Measurements from ENCODE around the gene HPCAL1. TPM values are rescaled to one million over a fixed set of nuclear protein-coding genes. Genes with fewer than 3 reads are reported as not detected.
"Not testable (repeated sequence)": the region's sequence is repeated elsewhere in the genome, so short reads cannot be mapped to it uniquely, and the experiment has no call there.

Gene HPCAL1
- total RNA-seq, 2 experiments from 2014 or later: 85.0 to 85.7 TPM

GRCh38 chr2:10446631-10447030, 143.9 kb downstream of the HPCAL1 start:
- ChIA-PET POLR2A (interaction anchor here (0.8 to 1.9 kb wide), 4 partner anchors 7 to 323 kb away, joined by 3 to 7 read pairs (median 6); no protein-coding TSS in a partner anchor), CTCF (interaction anchor here (0.8 to 3.1 kb wide), 4 partner anchors 11 to 322 kb away, joined by 3 to 18 read pairs (median 3); partner anchors contain the start of gene HPCAL1)

GRCh38 chr2:10447300-10447894, 144.7 kb downstream of the HPCAL1 start:
- POLR2A ChIA-PET: interaction anchor here (0.6 to 2.0 kb wide), 9 partner anchors 8 to 604 kb away, joined by 3 to 7 read pairs (median 5); partner anchors contain the start of gene TAF1B
- CTCF ChIA-PET: interaction anchor here (0.8 to 1.7 kb wide), 5 partner anchors 13 to 323 kb away, joined by 3 to 5 read pairs (median 3); partner anchors contain the start of gene HPCAL1

GRCh38 chr2:10447895-10448575, 145.3 kb downstream of the HPCAL1 start, which contains the start of gene ODC1:
TSS of gene ODC1 (minus strand) at chr2:10448327. CDS start at chr2:10445032, 3,295 bp downstream.
- ChIA-PET POLR2A (interaction anchor here (0.6 to 2.0 kb wide), 9 partner anchors 9 to 604 kb away, joined by 3 to 7 read pairs (median 3); partner anchors contain the start of gene TAF1B), CTCF (interaction anchor here (0.6 to 1.7 kb wide), 4 partner anchors 11 to 40 kb away, joined by 3 to 5 read pairs (median 3); no protein-coding TSS in a partner anchor)

GRCh38 chr2:10448576-10449485, 146.1 kb downstream of the HPCAL1 start:
- ChIA-PET CTCF (interaction anchor here (0.6 to 1.7 kb wide), 4 partner anchors 11 to 41 kb away, joined by 3 to 5 read pairs (median 3); no protein-coding TSS in a partner anchor), POLR2A (interaction anchor here (0.6 to 2.0 kb wide), 8 partner anchors 10 to 605 kb away, joined by 3 to 7 read pairs (median 4); partner anchors contain the start of gene TAF1B)

GRCh38 chr2:10449486-10449831, 146.8 kb downstream of the HPCAL1 start:
- POLR2A ChIA-PET: interaction anchor here (1.0 kb wide), 1 partner anchor 148 kb away, joined by 5 read pairs; no protein-coding TSS in a partner anchor
- CTCF ChIA-PET: interaction anchor here (0.6 to 2.0 kb wide), 2 partner anchors 10 to 14 kb away, joined by 4 to 5 read pairs; no protein-coding TSS in a partner anchor

- ChIA-PET POLR2A (no interaction called here), CTCF (interaction anchor here (0.6 to 2.0 kb wide), 2 partner anchors 9 to 15 kb away, joined by 4 to 5 read pairs; no protein-coding TSS in a partner anchor)
These were observed 147.4 kb downstream of the HPCAL1 start for GRCh38 chr2:10449838-10450691.

GRCh38 chr2:10451819-10452218, 149.1 kb downstream of the HPCAL1 start:
- CTCF ChIA-PET: interaction anchor here (1.3 kb wide), 1 partner anchor 17 kb away, joined by 4 read pairs; no protein-coding TSS in a partner anchor
- POLR2A ChIA-PET: interaction anchor here (0.7 kb wide), 1 partner anchor 56 kb away, joined by 4 read pairs; no protein-coding TSS in a partner anchor

- CTCF ChIA-PET: interaction anchor here (1.3 kb wide), 1 partner anchor 17 kb away, joined by 4 read pairs; no protein-coding TSS in a partner anchor
These were observed 149.6 kb downstream of the HPCAL1 start for GRCh38 chr2:10452312-10452711.

GRCh38 chr2:10452956-10453904, 150.5 kb downstream of the HPCAL1 start:
- ChIA-PET POLR2A (no interaction called here), CTCF (interaction anchor here (1.1 kb wide), 1 partner anchor 18 kb away, joined by 3 read pairs; no protein-coding TSS in a partner anchor)

More at GRCh38 chr2:10452312-10452711, 149.6 kb downstream of the HPCAL1 start:
- POLR2A ChIA-PET: no interaction called here

- CTCF ChIA-PET: interaction anchor here (1.1 kb wide), 1 partner anchor 19 kb away, joined by 3 read pairs; no protein-coding TSS in a partner anchor
- POLR2A ChIA-PET: no interaction called here
These were observed 151.2 kb downstream of the HPCAL1 start for GRCh38 chr2:10453905-10454298.

- ChIA-PET CTCF (interaction anchor here (1.1 kb wide), 1 partner anchor 20 kb away, joined by 3 read pairs; no protein-coding TSS in a partner anchor), POLR2A (no interaction called here)
These were observed 151.8 kb downstream of the HPCAL1 start for GRCh38 chr2:10454505-10454904.

- CTCF ChIA-PET, POLR2A ChIA-PET: not testable (repeated sequence)
These were observed 154.5 kb downstream of the HPCAL1 start for GRCh38 chr2:10457195-10457594.

- CTCF ChIA-PET: no interaction called here
These were observed 155.3 kb downstream of the HPCAL1 start for GRCh38 chr2:10457846-10458598.

GRCh38 chr2:10460366-10460796, 157.7 kb downstream of the HPCAL1 start:
- ChIA-PET CTCF (interaction anchor here (0.7 kb wide), 1 partner anchor 40 kb away, joined by 3 read pairs; no protein-coding TSS in a partner anchor), POLR2A (no interaction called here)

More at GRCh38 chr2:10457846-10458598, 155.3 kb downstream of the HPCAL1 start:
- POLR2A ChIA-PET: no interaction called here

- CTCF ChIA-PET: no interaction called here
These were observed 159.7 kb downstream of the HPCAL1 start for GRCh38 chr2:10462178-10463083.

More at GRCh38 chr2:10462178-10463083, 159.7 kb downstream of the HPCAL1 start:
- POLR2A ChIA-PET: no interaction called here

Measured in activated CD8-positive, alpha-beta memory T cell treated with anti-CD3 and anti-CD28 coated beads for 36 hours (primary cell).